Glomerular visceral epithelial cell (primary cell): ENCODE data around the gene ARX.

ENCODE experiments used
- DNase-seq: peaks from one replicate; pipeline ENCODE4 v3.0.0-alpha.2; 2016; ENCODE audit errors: extremely low spot score

Gene ARX

GRCh38 chrX:25016938-25017598 lies 1.3 kb upstream of the ARX start:
- DNase-seq, result no peak

GRCh38 chrX:25016361-25016671 lies 551 bp upstream of the ARX start:
- no peak for DNase-seq

GRCh38 chrX:25014366-25014838 lies 1.4 kb downstream of the ARX start:
- no peak for DNase-seq

- no peak for DNase-seq
Observed at GRCh38 chrX:25013632-25014365, 2.0 kb downstream of the ARX start.

- DNase-seq, result no peak
Observed at GRCh38 chrX:25012793-25013631, 2.8 kb downstream of the ARX start.

GRCh38 chrX:25012433-25012735 lies 3.4 kb downstream of the ARX start:
- DNase-seq, result no peak

GRCh38 chrX:25011589-25012432 lies 4.0 kb downstream of the ARX start:
- DNase-seq, result no peak

GRCh38 chrX:25010784-25011588 lies 4.8 kb downstream of the ARX start:
- no peak for DNase-seq

- no peak for DNase-seq
Observed at GRCh38 chrX:25009407-25009806, 6.4 kb downstream of the ARX start.

- no peak for DNase-seq
Observed at GRCh38 chrX:25007059-25008053, 8.4 kb downstream of the ARX start.

- DNase-seq, result no peak
Observed at GRCh38 chrX:25006586-25007058, 9.1 kb downstream of the ARX start.

GRCh38 chrX:25005382-25006185 lies 10.2 kb downstream of the ARX start:
- DNase-seq, result no peak

GRCh38 chrX:25005034-25005381 lies 10.8 kb downstream of the ARX start:
- DNase-seq, result no peak

GRCh38 chrX:25004485-25005032 lies 11.2 kb downstream of the ARX start:
- DNase-seq, result no peak

- no peak for DNase-seq
Observed at GRCh38 chrX:25004040-25004439, 11.7 kb downstream of the ARX start.

GRCh38 chrX:25003066-25003849 lies 12.5 kb downstream of the ARX start:
- DNase-seq, result no peak

GRCh38 chrX:25002661-25003020 lies 13.1 kb downstream of the ARX start:
- no peak for DNase-seq
